ENCODE data around the gene CERS6.

Gene CERS6

DNA sequence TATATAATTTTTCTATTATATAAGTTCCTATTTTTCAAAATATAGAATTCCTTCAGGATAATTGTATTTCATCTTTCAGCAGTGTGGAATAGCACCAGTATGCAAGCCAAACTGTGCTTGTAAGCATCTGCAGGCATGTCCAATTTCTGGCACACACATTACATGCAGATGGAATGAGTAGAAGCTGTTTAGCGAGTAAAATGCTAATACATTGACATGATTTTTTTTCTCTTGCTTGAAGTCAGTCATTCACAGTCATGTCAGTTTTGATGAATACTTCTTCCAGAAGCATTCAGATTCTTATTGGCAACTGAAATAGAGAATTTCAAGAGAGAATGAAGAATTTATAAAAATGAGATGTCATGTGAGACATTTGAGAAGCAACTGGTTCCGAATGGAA is 109.4 kb downstream of the CERS6 start:
- TF ChIP-seq GATA2 (IDR thresholded peaks at IDR 0.05; ENCODE audit: low read depth, low read length) = no peak

DNA sequence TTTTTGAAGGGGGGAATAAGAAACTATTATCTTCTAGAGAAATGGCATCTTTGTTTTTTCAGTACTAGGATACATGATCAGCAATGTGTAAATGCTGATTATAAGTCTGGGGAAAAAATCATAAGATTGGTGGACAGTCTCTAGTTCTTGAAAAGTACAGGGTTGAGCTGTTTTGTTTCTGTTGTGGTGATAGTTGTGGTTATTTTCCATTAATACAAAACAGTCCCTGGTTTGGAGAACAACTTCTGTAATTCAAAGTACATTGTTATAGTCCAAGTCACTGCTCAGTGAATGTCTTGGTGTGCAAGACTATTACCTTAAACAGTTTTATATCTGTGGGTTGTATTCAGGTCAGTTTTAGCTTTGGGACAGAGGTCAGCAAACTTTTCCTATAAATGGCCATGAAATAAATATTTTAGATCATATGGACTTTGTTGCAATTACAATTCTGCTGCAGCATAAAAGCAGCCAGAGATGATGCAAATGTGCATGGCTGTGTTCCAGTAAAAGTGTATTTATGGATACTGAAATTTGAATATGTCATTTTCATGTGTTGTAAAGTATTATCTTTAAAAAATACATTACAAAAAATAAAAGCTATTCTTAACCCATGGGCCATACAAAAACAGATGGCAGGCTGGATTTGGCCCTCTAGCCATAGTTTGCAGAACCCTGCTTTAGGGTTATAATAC is 111.0 kb downstream of the CERS6 start:
- no peak for TF ChIP-seq GATA2 (IDR thresholded peaks at IDR 0.05; ENCODE audit: low read depth, low read length)
- TF ChIP-seq GATA3 (IDR thresholded peaks at IDR 0.05; ENCODE audit: low read depth, low read length) = no peak

DNA sequence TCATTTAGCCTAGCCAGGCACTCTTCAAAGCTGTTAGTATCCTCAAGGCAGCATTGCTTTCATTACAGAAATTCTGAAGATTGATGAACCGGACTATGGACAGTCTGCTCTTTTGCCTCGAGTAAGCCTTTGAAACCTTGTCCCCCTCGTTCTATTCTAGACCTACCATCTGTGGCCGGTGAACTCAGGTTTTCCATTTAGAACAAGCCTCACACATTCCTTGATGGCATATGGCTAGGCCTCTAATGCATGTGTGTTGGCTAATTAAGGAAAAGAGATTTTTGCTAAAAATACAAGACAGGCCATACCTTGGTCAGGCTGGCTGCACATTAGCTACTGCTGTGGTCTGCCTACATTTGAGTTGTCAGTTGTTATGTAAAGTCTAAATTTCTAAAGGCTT is 111.8 kb downstream of the CERS6 start:
- TF ChIP-seq GATA3 (IDR thresholded peaks at IDR 0.05; ENCODE audit: low read depth, low read length) = no peak
- TF ChIP-seq GATA2 (IDR thresholded peaks at IDR 0.05; ENCODE audit: low read depth, low read length) = no peak

DNA sequence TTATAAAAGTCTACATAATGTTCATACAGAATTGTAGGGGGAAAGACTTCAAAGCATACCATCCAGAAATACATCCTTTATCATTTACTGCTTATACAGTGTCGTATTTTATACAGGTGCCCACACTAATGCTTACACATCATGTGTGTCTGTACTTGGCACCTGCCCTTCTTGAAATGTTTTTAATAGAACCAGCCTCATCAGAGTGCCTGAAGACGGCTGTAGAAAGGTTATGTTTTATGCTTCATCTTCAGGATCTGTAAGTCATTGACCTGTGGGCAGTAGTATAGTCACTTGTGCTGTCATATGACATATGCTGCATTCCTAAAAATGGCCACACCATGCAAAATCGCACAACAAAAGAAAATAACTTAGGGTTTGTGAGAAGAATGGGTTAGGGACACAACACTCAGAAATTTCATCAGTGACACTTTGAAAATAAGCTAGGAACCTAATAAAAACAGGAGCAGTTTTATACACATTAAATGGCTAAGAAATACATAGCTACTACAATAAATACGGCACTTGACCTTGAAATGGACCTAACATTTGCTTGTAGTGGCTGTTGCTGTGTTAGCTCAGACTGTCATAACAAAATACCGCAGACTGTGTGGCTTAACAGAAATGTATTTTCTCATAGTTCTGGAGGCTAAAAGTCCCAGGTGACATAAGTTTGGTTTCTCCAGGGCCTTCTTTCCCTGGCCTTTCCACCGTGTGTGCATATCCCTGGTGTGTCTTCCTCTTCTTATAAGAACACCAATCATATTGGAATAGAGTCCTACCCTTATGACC is 112.6 kb downstream of the CERS6 start:
- no peak for TF ChIP-seq GATA2 (IDR thresholded peaks at IDR 0.05; ENCODE audit: low read depth, low read length)
- no peak for TF ChIP-seq GATA3 (IDR thresholded peaks at IDR 0.05; ENCODE audit: low read depth, low read length)

DNA sequence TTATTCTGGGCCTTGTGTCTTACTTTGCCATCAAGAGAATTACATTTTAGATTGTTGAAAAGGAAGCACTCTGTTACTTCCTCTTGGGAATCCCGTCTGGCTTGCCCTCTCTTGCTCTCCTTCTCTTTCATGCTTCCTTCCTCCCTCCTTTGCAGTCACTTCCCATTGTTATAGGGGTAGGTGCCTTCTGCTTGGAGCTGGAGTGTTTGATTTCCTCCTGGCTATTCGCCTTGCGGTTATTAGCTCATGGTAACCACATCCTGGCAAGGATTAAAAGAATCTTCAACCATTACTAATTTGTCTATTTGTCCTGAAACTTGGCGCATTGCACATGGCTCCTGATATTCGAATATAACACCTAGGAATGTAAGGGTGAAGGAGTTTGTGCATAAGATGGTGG is 115.0 kb downstream of the CERS6 start:
- TF ChIP-seq GATA2 (IDR thresholded peaks at IDR 0.05; ENCODE audit: low read depth, low read length) (no peak), GATA3 (IDR thresholded peaks at IDR 0.05; ENCODE audit: low read depth, low read length) (no peak)

DNA sequence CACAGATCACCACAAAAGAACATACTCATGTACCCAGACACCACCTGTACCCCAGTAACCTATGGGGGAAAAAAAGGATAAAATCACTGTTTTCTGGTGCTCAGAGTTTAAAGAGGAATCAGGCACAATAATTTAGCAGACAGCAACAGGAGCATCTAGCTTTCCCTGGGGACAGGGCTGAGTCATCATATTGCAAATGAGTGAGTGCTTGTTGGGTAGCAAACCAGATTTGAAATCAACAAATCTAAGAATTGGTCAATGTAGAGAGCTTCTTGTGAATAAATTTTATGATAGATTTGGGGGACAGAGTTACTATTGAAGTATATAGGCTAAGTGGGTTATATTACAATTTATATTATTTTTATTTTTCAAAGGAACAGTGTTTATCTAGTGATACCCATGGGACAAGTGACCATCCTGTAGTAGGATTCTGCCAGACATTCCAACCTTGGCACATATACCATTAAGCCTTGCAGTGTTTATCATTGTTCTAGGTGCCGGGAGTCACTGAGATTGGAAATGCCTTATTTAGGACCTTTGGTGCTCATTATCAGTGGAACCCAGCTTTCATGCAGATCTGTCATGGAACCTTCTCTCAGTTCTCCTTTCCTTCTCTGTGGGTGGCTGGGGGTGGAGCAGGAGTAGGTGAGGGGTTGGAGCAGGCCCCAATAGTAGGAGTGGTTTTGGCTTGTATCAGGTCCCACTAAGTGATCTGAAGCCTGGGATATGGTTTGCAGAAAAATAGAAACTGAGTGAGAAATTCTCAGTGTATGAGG is 117.2 kb downstream of the CERS6 start:
- TF ChIP-seq GATA2 (IDR thresholded peaks at IDR 0.05; ENCODE audit: low read depth, low read length) (no peak), GATA3 (IDR thresholded peaks at IDR 0.05; ENCODE audit: low read depth, low read length) (no peak)

DNA sequence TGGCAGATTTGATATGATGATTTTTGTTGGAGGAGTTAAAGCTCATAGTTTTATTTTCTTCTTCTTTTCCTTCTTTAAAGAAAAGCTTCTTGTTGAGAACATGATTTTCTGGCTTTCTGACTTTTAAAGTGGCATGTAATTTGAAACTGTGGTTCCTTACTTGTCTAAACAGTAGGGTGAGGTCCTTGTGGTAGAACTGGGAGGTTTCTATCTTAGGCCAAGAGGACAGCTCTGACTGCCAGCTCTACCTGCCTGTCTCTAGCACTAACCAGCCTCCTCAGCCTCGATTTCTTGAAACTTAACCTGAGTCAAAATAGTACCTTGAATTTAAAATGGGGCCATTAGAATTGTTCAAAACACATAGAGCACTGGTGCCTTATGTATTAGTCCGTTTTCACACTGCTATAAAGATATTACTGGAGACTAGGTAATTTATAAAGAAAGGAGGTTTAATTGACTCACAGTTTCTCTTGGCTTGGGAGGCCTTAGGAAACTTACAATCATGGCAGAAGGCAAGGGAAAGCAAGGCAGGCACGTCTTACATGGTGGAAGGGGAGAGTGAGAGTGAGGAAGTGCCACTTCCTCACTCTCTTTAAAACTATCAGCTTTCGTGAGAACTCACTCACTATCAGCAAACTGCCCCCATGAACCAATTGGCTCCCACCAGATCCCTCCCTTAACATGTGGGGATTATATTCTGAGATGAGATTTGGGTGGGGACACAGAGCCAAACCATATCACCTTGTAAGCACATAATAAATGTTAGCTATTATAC is 119.0 kb downstream of the CERS6 start:
- no peak for TF ChIP-seq GATA2 (IDR thresholded peaks at IDR 0.05; ENCODE audit: low read depth, low read length)
- TF ChIP-seq GATA3 (IDR thresholded peaks at IDR 0.05; ENCODE audit: low read depth, low read length) = no peak

DNA sequence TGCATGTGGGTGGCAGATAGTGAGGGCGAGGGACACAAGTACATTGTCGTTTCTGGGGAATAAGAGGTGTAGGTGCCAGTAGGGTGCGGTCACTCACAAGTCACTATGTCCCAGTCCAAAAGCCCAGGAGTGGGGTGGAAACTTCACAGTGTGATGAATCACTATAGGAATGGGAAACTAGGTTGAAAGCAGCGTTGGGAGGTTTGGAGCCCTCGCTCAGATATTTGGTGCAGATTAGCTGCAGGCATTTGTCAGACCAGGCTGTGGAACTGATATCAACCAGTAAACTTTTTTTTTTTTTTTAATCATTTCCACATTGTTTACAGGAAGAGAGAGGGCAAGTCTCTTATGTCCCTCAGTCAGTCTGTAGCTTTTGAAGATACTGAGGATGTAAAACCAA is 121.8 kb downstream of the CERS6 start:
- TF ChIP-seq GATA3 (IDR thresholded peaks at IDR 0.05; ENCODE audit: low read depth, low read length) (peak; percentile 74), GATA2 (IDR thresholded peaks at IDR 0.05; ENCODE audit: low read depth, low read length) (peak; percentile 92)

DNA sequence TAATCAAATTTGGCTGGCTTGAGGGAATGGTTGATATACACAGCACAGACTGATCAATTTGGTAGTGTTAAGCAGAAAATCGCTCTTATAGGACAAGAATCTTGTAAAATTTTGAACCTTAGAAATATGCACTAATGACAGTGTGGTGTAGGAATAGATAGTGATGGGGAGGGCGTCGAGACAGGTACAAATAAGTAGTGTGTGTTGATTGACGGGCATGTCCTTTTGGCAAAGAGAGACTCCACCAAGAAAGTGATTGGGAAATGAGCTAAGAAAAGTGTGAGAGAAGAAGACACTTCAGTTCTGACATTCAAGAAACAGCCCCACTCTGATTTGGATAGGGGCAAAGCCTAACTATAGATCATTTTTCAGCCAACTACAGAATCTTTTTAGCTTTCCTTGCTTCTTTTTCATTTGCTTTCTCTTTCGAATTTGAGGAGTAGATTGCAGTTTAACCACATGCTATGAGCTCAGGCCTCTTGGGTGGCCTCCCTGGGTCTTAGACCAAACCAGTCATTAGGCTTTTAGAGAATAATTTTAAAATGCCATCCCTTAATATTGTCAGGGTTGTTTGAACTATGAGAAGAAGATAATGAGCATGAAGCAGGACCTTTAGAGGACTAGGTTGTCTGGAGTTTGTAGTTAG is 127.1 kb downstream of the CERS6 start:
- no peak for TF ChIP-seq GATA2 (IDR thresholded peaks at IDR 0.05; ENCODE audit: low read depth, low read length)
- no peak for TF ChIP-seq GATA3 (IDR thresholded peaks at IDR 0.05; ENCODE audit: low read depth, low read length)

DNA sequence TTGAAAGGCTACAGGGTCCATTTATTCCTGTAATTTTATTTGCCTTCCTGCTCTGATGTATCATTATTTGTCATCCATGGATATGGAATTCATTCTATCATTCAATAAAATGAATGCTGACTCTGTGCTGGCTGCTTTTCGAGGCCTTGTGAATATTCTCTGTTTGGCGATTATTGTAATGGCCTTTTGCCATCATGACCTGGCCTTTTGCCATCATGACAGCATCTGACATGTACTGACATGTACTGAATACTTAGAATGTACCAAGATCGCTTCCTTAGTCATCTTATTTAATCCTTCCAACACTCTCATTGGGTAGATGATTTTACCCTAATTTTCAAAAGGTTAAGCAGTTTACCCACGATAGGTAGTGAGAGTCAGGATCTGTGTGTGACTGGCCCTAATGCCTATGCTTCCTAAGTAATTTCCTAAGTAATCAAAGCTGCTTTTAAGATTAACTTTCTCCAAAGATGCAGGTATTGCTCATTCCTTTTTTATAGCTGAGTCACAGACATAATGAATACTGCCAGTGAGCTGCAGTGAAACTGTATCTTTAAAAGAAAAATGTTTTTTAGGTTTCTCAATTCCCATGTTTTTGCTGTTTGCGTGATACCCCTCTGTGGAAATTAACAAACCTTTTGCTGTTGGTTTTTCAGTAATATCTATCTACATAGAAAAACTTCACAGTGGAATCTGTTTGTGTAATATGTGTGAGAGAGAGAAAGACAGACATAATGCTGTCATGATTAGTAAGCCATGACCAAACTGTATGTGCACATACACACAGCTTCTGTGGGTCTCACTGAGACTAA is 127.8 kb downstream of the CERS6 start:
- no peak for TF ChIP-seq GATA2 (IDR thresholded peaks at IDR 0.05; ENCODE audit: low read depth, low read length)
- TF ChIP-seq GATA3 (IDR thresholded peaks at IDR 0.05; ENCODE audit: low read depth, low read length) = no peak

DNA sequence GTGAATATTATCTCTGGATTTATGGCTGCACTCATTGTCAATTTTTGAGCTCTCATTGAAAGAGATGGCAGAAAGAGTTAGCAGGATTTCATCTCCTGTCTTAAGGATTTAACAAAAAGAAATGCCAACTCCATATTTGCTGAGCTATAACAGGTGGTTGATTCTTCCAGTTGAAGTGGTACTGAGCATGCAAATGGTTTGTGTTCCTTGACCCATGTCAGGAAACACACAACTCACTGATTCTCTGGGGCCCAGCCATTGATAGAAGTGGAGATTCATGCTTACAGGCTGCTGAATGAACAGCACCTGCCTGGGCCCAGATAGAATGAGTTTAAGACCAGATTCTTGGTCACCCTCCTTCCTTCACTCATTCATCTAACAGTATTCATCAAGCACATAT is 128.8 kb downstream of the CERS6 start:
- TF ChIP-seq GATA3 (IDR thresholded peaks at IDR 0.05; ENCODE audit: low read depth, low read length) (no peak), GATA2 (IDR thresholded peaks at IDR 0.05; ENCODE audit: low read depth, low read length) (no peak)

DNA sequence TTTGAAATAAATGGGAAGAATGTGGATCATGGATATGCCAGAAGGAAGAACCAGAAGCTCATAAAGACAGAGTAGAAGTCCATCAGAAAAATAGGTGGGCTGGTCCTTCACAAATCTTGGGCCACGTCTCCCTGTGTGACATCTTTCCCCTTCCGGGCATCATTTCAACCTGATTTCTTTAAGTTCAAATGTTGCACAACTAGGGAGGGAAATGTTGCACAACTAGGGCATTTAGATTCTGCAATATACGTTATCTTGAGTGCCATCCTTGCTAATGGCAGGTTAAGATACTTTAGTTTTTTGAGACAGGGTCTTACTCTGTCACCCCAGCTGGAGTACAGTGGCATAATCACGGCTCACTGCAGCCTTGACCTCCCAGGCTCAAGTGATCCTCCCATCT is 129.6 kb downstream of the CERS6 start:
- no peak for TF ChIP-seq GATA3 (IDR thresholded peaks at IDR 0.05; ENCODE audit: low read depth, low read length)
- TF ChIP-seq GATA2 (IDR thresholded peaks at IDR 0.05; ENCODE audit: low read depth, low read length) = no peak

DNA sequence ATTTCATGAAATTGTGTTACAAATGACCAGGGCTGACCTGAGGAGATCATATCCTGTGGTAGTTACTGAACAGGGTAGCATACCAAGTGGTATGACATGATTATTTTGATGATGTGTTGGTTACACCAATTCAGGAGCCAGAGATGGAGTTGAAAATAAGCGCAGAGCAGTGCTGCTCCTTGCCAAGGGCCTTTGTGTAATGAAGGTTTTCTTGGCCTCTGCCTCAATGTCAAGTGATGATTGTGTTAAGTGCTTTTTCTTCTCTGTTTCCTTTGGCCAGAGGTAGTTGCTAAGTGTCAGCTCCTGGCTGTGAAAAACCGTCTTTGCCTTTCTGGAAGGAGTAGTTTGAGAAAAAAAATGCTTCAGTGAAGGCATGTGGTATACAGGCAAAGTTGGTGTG is 131.2 kb downstream of the CERS6 start:
- TF ChIP-seq GATA3 (IDR thresholded peaks at IDR 0.05; ENCODE audit: low read depth, low read length) (no peak), GATA2 (IDR thresholded peaks at IDR 0.05; ENCODE audit: low read depth, low read length) (no peak)
